Lower leg skin (tissue), 4 donors: ENCODE data around the gene CHCHD10. TPM values are rescaled to one million over a fixed set of nuclear protein-coding genes. Genes with fewer than 3 reads are reported as not detected.

ENCODE experiments used
- DNase-seq, 2 donors: peaks; one replicate each; pipeline ENCODE4 v3.0.0-alpha.2; 2019; ENCODE audit warnings: low spot score in 2 of 2
- H3K4me3 ChIP-seq: fragments of 200-600 bp; sonication (generic); 2 replicates; pipeline ENCODE4 v1.5.1; 2017; ENCODE audit warnings: mild to moderate bottlenecking, low read depth; ENCODE audit not compliant: poor library complexity, severe bottlenecking
- POLR2A ChIP-seq, 2 donors: fragments of 450-650 bp; IDR thresholded peaks; one replicate each; pipeline ENCODE4 v1.6.1; 2016 to 2017; ENCODE audit warnings: antibody characterized with exemption in 2 of 2, mild to moderate bottlenecking in 1 of 2, moderate library complexity in 1 of 2
- WGBS, 2 donors: methylation state at CpG; one replicate each; pipeline ENCODE4 v1.1.5; 2018; 5-methylcytosine and 5-hydroxymethylcytosine counted together
- intact Hi-C: fragments of 100-400 bp; cut with DNase I; formaldehyde crosslinking; loops from one replicate; pipeline ENCODE4 v1.15.0; 2023; ENCODE audit warnings: low total_unique reads
- total RNA-seq, 4 donors: library from RNA; depleted of rRNA; stranded (reverse); fragments of >200 nt; gene quantifications; one replicate each; pipeline ENCODE4 v1.1.0, GENCODE V29; 2016
- TF ChIP-seq, protein P1 (sequence below), 3 donors: fragments of 450-650 bp; IDR thresholded peaks; one replicate each; pipeline ENCODE4 v1.5.1; 2016; ENCODE audit warnings: antibody characterized with exemption in 3 of 3, mild to moderate bottlenecking in 3 of 3, moderate library complexity in 2 of 3

CHCHD10 gene
- total RNA-seq, 4 donors from 2014 or later = 3.8 to 28.3 (median 11.4) TPM

DNA sequence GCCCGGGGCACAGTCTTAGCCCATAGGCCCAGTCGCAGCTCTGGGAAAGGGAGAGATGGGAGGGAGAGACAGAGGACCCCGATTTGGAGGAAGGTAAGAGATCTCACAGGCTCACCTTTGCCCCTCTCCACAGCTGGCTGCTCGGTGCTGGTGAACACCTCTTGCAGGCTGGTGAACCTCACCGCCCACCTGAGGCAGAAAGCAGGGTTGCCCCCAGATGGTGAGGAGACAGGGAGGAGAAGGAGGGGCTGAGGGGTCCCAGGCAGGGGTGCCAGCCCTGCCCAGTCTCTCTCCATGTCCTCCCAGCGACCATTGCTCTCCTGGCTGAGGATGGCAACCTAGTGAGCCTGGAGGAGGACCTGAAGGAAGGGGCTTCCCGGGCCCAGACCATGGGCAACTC is 3.8 kb downstream of the CHCHD10 start:
- no peak overlapping the region for H3K4me3 ChIP-seq
- DNase-seq = no peak
- intact Hi-C loops = no loop called here
- TF ChIP-seq POLR2A (IDR thresholded peaks at IDR 0.05) = no peak
- TF ChIP-seq, protein P1, sequence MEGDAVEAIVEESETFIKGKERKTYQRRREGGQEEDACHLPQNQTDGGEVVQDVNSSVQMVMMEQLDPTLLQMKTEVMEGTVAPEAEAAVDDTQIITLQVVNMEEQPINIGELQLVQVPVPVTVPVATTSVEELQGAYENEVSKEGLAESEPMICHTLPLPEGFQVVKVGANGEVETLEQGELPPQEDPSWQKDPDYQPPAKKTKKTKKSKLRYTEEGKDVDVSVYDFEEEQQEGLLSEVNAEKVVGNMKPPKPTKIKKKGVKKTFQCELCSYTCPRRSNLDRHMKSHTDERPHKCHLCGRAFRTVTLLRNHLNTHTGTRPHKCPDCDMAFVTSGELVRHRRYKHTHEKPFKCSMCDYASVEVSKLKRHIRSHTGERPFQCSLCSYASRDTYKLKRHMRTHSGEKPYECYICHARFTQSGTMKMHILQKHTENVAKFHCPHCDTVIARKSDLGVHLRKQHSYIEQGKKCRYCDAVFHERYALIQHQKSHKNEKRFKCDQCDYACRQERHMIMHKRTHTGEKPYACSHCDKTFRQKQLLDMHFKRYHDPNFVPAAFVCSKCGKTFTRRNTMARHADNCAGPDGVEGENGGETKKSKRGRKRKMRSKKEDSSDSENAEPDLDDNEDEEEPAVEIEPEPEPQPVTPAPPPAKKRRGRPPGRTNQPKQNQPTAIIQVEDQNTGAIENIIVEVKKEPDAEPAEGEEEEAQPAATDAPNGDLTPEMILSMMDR (IDR thresholded peaks at IDR 0.05) = no peak
- 70 to 75% methylated on average over 7 of the region's 7 CpGs for WGBS, 2 donors

DNA sequence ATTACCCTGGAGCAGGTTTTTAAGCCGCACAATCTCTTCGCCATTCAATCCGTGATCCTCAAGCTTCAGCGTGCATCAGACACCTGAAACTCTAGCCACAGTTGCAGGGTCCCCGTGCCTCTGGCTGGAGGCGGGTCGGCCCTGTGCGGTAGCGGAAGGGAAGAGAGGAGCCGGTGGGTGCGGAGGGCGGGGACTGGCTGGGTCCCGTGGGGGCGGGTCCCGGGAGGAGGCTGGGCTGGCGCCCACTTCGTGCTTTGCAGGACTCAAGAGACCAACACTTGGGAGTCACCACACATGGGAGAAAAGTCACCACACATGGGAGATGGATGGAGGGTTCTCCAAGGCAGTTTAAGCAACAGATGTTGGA is 4.2 kb downstream of the CHCHD10 start:
- DNase-seq = no peak
- intact Hi-C loops = no loop called here
- 34 to 35% methylated on average over 17 of the region's 17 CpGs for WGBS, 2 donors

GRCh38 chr22:23762842-23763578 is 4.8 kb downstream of the CHCHD10 start, which contains the start of gene C22orf15:
C22orf15 (plus strand) TSS chr22:23762990; CDS start chr22:23763307, 317 bp downstream.
- H3K4me3 ChIP-seq = no peak within 1 kb of the TSS
- no peak for DNase-seq
- WGBS, 2 donors = 43 to 45% methylated on average over 23 of the region's 23 CpGs
- intact Hi-C loops = no loop called here
- no peak for TF ChIP-seq POLR2A (IDR thresholded peaks at IDR 0.05)
- TF ChIP-seq, protein P1 (IDR thresholded peaks at IDR 0.05) = no peak

More for the DNA sequence above, 4.2 kb downstream of the CHCHD10 start:
- no peak overlapping the region for H3K4me3 ChIP-seq
- TF ChIP-seq POLR2A (IDR thresholded peaks at IDR 0.05) = no peak
- TF ChIP-seq, protein P1 (IDR thresholded peaks at IDR 0.05) = no peak

DNA sequence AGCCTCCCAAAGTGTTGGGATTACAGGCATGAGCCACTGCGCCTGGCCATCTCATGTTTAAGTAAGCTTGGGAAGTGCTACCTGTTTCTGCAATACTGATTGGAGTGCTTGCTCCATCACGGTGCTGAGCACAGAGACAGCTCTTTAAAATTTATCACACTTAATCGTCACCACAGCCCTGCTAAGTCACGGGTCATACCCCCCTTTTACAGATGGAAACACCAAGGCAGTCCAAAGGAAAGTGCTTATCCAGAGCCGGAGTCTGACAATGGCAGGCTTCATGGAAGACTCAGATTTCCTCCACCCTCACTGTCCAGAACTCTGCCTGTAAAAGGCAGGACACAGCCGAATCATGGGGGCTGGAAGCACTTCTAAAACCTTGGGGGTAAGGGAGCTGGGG is 7.7 kb downstream of the CHCHD10 start:
- WGBS, 2 donors = 87 to 92% methylated on average over 6 of the region's 6 CpGs
- no peak for DNase-seq
- no peak overlapping the region for H3K4me3 ChIP-seq
- TF ChIP-seq, protein P1 (IDR thresholded peaks at IDR 0.05) = no peak
- no peak for TF ChIP-seq POLR2A (IDR thresholded peaks at IDR 0.05)
- intact Hi-C loops = no loop called here

GRCh38 chr22:23759566-23759965 is 8.2 kb downstream of the CHCHD10 start:
- DNase-seq = no peak
- intact Hi-C loops = no loop called here
- no peak for TF ChIP-seq POLR2A (IDR thresholded peaks at IDR 0.05)
- TF ChIP-seq, protein P1 (IDR thresholded peaks at IDR 0.05) = no peak
- 91 to 94% methylated on average over 4 of the region's 4 CpGs for WGBS, 2 donors
- no peak overlapping the region for H3K4me3 ChIP-seq

DNA sequence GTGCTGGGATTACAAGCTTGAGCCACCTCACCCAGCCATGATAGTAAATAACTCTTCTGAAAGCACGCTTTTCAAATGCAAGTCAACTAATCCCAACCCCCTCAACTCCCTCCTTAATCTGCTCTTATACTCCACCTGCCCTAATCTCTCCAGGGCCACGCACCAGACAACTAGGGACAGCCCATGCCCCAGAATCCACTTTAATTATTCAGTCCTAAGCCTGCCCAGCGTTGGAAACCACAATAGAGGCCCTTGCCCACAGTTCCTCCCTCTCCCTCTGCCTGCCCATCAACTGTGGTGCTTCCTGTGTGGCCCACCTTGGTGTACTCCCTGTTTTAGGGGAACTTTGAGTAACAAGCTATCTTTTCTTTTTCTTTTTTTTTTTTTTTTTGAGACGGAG is 10.9 kb downstream of the CHCHD10 start:
- 65 to 73% methylated on average over 4 of the region's 4 CpGs for WGBS, 2 donors
- no peak for DNase-seq
- H3K4me3 ChIP-seq = no peak overlapping the region
- no peak for TF ChIP-seq POLR2A (IDR thresholded peaks at IDR 0.05)
- TF ChIP-seq, protein P1 (IDR thresholded peaks at IDR 0.05) = no peak
- intact Hi-C loops = no loop called here
